ENCODE results near the gene SOX6. TPM values are rescaled to one million over a fixed set of nuclear protein-coding genes. Genes with fewer than 3 reads are reported as not detected.

The SOX6 gene
- total RNA-seq, 1 donor from 2014 or later: under 0.01 TPM

- DNase-seq (ENCODE audit: low read depth, low spot score): no peak
These were observed 9.4 kb upstream of the SOX6 start for GRCh38 chr11:16365581-16366228.

GRCh38 chr11:16364254-16364653 lies 7.9 kb upstream of the SOX6 start:
- DNase-seq (ENCODE audit: low read depth, low spot score): no peak

GRCh38 chr11:16363706-16364105 lies 7.4 kb upstream of the SOX6 start:
- DNase-seq (ENCODE audit: low read depth, low spot score): no peak

- no peak for DNase-seq (ENCODE audit: low read depth, low spot score)
These were observed 4.9 kb upstream of the SOX6 start for GRCh38 chr11:16361108-16361865.

GRCh38 chr11:16359369-16359768 lies 3.0 kb upstream of the SOX6 start:
- DNase-seq (ENCODE audit: low read depth, low spot score): no peak

GRCh38 chr11:16358726-16359125 lies 2.4 kb upstream of the SOX6 start:
- DNase-seq (ENCODE audit: low read depth, low spot score): no peak

- no peak for DNase-seq (ENCODE audit: low read depth, low spot score)
These were observed 1.4 kb upstream of the SOX6 start for GRCh38 chr11:16357775-16358174.

GRCh38 chr11:16356761-16357393 lies 531 bp upstream of the SOX6 start:
- DNase-seq (ENCODE audit: low read depth, low spot score): no peak

- DNase-seq (ENCODE audit: low read depth, low spot score): no peak
These were observed 3.6 kb downstream of the SOX6 start for GRCh38 chr11:16352707-16353106.

- DNase-seq (ENCODE audit: low read depth, low spot score): no peak
These were observed 6.2 kb downstream of the SOX6 start for GRCh38 chr11:16350125-16350524.

- DNase-seq (ENCODE audit: low read depth, low spot score): no peak
These were observed 8.2 kb downstream of the SOX6 start for GRCh38 chr11:16347928-16348685.

GRCh38 chr11:16346975-16347374 lies 9.4 kb downstream of the SOX6 start:
- DNase-seq (ENCODE audit: low read depth, low spot score): no peak

- no peak for DNase-seq (ENCODE audit: low read depth, low spot score)
These were observed 14.5 kb downstream of the SOX6 start for GRCh38 chr11:16341853-16342252.

GRCh38 chr11:16338393-16338792 lies 18.0 kb downstream of the SOX6 start:
- no peak for DNase-seq (ENCODE audit: low read depth, low spot score)

- no peak for DNase-seq (ENCODE audit: low read depth, low spot score)
These were observed 18.7 kb downstream of the SOX6 start for GRCh38 chr11:16337421-16338213.

- DNase-seq (ENCODE audit: low read depth, low spot score): no peak
These were observed 19.6 kb downstream of the SOX6 start for GRCh38 chr11:16336721-16337120.

GRCh38 chr11:16336204-16336603 lies 20.1 kb downstream of the SOX6 start:
- DNase-seq (ENCODE audit: low read depth, low spot score): no peak

GRCh38 chr11:16335236-16335962 lies 20.9 kb downstream of the SOX6 start:
- DNase-seq (ENCODE audit: low read depth, low spot score): no peak

- no peak for DNase-seq (ENCODE audit: low read depth, low spot score)
These were observed 29.6 kb downstream of the SOX6 start for GRCh38 chr11:16326679-16327297.

GRCh38 chr11:16322190-16322589 lies 34.2 kb downstream of the SOX6 start:
- DNase-seq (ENCODE audit: low read depth, low spot score): no peak

All from pulmonary artery endothelial cell (primary cell).